HepG2 (cell line): ENCODE measurements around the gene SLC2A13.

ENCODE experiments used
- GTF2F1 ChIP-seq: fragments of 150-350 bp; IDR thresholded peaks from 2 replicates; pipeline ENCODE4 v1.6.1; 2014; ENCODE audit warnings: low read length
- POLR2A ChIP-seq, 2 experiments: IDR thresholded peaks; 2 replicates each; pipeline ENCODE4 v1.6.1; 2011; ENCODE audit warnings: low read depth in 2 of 2, low read length in 2 of 2, mild to moderate bottlenecking in 1 of 2, moderate library complexity in 1 of 2; ENCODE audit not compliant: insufficient read depth in 1 of 2
- ZNF776 ChIP-seq: sonication (generic); formaldehyde crosslinking; IDR thresholded peaks from 2 replicates; pipeline ENCODE4 v1.4.0; 2020; ENCODE audit warnings: mild to moderate bottlenecking, missing genetic modification reagents
- TF ChIP-seq, protein P1 (sequence below): sonication (generic); formaldehyde crosslinking; IDR thresholded peaks from 2 replicates; pipeline ENCODE4 v1.5.0; 2020; ENCODE audit warnings: mild to moderate bottlenecking, missing genetic modification reagents, moderate library complexity

GRCh38 chr12:39868328-39868725 lies 237.6 kb downstream of the SLC2A13 start:
- no peak for TF ChIP-seq ZNF776
- TF ChIP-seq, protein P1, sequence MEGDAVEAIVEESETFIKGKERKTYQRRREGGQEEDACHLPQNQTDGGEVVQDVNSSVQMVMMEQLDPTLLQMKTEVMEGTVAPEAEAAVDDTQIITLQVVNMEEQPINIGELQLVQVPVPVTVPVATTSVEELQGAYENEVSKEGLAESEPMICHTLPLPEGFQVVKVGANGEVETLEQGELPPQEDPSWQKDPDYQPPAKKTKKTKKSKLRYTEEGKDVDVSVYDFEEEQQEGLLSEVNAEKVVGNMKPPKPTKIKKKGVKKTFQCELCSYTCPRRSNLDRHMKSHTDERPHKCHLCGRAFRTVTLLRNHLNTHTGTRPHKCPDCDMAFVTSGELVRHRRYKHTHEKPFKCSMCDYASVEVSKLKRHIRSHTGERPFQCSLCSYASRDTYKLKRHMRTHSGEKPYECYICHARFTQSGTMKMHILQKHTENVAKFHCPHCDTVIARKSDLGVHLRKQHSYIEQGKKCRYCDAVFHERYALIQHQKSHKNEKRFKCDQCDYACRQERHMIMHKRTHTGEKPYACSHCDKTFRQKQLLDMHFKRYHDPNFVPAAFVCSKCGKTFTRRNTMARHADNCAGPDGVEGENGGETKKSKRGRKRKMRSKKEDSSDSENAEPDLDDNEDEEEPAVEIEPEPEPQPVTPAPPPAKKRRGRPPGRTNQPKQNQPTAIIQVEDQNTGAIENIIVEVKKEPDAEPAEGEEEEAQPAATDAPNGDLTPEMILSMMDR (CRISPR knock-in tag): no peak
- TF ChIP-seq GTF2F1: no peak
- no peak for TF ChIP-seq POLR2A (IDR thresholded peaks at IDR 0.05; ENCODE audit: insufficient read depth in 1 of 2, low read depth in 2 of 2, low read length in 2 of 2)
